ENCODE measurements around the gene XKRX. TPM values are rescaled to one million over a fixed set of nuclear protein-coding genes. Genes with fewer than 3 reads are reported as not detected.

The XKRX gene
- total RNA-seq, 1 donor from 2014 or later = 0.11 TPM

DNA sequence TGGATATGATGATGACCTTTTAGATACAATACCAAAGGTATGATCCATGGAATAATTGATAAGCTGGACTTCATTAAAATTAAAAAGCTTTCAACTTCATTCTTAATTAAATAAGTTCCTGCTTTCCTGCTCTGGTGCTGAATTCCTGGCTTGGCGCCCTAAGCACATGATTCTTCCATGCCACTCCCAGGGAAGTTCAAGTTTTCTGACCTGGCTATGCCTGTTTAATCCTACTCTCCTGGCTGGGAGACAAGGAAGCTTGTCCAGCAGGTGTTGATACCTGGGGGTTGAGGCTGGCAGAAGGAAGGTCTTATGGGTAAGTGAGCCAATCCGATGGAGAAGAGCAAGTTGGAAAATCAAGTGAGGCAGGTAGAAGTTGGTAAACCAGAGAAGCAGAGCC, 24.3 kb downstream of the XKRX start:
- intact Hi-C loops (cut with DNase I) = no loop called here
- DNase-seq (ENCODE audit: low spot score) = no peak

- intact Hi-C loops (cut with DNase I) = no loop called here
- no peak for DNase-seq (ENCODE audit: low spot score)
Observed at GRCh38 chrX:100895365-100896075, 33.2 kb downstream of the XKRX start.

GRCh38 chrX:100883654-100884053, 45.1 kb downstream of the XKRX start:
- no peak for DNase-seq (ENCODE audit: low spot score)
- intact Hi-C loops (cut with DNase I) = no loop called here

GRCh38 chrX:100880368-100880767, 48.3 kb downstream of the XKRX start:
- DNase-seq (ENCODE audit: low spot score) = no peak
- intact Hi-C loops (cut with DNase I) = no loop called here

DNA sequence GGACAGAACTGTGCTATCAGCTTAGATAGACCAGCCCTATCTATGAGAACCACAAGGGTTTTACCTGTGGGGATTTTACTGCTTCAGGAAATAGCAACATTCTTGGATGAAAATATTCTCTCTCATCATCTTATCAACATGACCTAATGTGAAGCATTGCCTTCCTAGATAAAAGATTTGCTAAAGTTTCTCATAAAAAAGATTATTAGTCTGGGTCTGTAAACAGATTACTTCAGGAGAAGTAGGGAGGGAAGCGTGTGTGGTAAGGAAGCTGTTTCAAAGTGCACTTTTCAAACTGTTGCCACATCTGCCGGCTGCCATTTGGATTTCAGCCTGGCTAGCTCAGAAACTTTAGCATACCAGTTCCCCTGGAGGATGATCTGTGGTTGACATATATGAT, 54.4 kb downstream of the XKRX start, which contains the start of gene NOX1:
Gene NOX1, minus strand, starts transcription at position 35 of the 400 bp plus-strand sequence. CDS start 220 bp downstream, outside the sequence.
- DNase-seq (ENCODE audit: low spot score) = no peak
- intact Hi-C loops (cut with DNase I) = no loop called here

DNA sequence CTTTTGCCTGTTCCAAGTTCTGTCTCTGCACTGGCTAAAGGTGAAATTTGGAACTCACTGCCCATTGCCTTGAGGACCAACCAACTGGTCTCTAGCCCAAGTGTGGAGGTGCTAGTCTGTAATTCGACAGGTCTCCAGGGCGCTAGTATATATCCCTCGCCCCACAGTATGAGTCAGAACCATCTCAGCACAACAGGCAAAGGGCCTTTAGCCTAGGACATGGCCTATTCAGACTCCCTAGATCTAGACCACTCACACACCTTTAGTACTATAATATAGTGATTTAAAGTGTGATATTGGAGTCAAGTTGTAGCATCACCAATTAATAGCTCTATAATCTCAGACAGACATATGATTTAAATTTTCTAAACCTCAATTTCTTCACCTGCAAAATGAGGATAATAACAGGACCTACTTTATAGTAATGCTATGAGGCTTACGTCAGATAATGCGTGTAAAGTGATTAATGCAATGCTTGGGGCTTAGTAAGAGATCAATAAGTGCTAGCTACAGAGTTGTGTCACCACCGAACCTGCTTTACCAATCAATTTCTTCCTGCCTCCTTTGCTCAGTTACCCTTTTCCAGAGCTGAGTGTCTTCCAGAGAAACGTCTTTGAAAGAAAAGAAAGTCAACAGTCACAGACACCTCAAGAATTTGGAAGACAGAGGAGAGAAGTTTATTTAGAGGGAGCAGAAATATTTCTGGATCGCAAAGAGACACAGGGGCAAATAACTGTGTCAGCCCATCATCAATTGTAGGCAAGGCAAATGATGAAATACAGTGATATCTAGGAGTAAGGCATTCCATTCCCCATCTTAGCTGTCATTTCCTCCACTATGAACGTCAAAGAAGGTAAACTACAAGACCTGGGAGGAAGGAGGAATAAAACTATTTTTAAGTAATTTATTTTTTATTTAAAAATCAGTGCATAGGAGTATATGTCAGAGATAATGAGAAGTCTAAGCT, 56.8 kb downstream of the XKRX start:
- no peak for DNase-seq (ENCODE audit: low spot score)
- intact Hi-C loops (cut with DNase I) = no loop called here

DNA sequence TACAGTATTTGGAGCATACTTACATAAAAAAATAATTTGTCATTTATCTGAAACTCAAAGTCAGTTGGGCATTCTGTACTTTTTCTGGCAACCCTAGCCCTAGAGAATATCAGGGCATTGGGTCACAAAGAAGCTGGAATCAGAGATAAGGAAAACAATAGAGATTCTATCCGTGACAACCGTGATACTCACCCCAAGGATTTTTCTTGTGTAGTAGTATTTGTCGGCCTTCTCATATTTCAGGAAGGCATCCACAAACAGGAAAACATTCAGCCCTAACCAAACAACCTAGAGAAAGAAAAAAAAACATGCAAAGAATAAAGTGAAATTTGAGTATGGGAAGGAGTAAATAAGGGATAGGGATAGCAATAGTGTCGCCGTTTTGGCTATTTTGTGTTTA, 58.2 kb downstream of the XKRX start:
- DNase-seq (ENCODE audit: low spot score) = no peak
- intact Hi-C loops (cut with DNase I) = no loop called here

DNA sequence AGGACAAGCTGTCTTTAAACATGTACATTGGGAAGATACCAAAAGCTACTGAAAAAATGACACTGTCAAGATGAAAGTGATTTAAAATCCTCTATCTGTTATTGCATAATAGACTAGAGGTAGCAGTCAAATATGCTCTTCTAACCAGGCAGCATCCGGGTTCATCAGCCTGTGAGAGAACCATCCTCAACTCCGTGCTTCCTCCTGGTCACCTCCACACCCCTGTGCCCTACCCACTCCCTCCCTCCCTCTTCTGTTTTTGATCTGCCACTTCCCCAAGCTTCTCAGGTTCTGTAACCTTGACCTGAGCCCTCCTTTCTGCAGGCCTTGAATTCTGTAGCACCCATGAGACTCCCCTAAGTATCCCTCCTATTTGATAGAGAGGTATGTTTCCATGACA, 60.4 kb downstream of the XKRX start:
- intact Hi-C loops (cut with DNase I) = no loop called here
- no peak for DNase-seq (ENCODE audit: low spot score)

DNA sequence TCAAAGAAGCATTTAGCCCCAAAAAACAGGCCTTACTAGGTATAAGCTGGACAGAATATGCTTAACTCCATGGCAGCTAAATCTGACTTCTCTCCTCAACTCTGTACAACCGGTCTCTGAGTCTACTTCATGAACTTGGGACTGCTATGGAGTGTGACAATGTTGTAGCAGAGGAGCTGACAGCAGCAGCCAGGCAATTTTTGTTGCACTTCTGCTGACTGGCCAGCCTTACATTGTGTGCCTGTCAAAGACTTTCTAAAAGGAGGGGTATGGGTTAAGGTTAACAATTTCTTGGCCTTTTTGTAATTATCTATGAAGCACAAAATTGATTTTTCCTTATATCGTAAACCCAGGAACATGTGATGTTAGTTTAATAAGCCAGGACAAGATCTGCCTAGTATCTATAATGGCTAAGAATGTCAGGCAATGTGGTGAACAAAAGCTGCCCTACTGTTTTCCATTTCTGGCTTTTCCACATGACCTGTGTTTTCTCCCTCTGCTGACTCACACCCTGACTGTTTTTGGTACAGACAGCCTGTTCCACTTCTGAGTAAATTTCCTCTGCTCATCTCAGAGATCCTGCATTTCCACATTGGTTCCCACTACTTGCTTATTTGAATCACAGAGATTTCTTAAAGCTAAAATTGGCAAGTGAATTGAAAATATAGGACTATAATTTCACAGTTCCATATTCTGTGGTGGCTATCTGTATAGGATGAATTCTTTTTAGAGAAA, 63.9 kb downstream of the XKRX start:
- no peak for DNase-seq (ENCODE audit: low spot score)
- intact Hi-C loops (cut with DNase I) = no loop called here

Other genes starting within 250 kb of the XKRX start
- gene SYTL4, start 196.8 kb downstream of the XKRX start, total RNA-seq = 3.5 TPM
- 7.8 TPM for gene CSTF2, start 108.5 kb downstream of the XKRX start, total RNA-seq
- not detected for gene NOX1, start 54.6 kb downstream of the XKRX start, total RNA-seq
- not detected for gene ARL13A, start 40.8 kb upstream of the XKRX start, total RNA-seq
- 14.1 TPM for gene TRMT2B, start 123.2 kb upstream of the XKRX start, total RNA-seq
- gene TMEM35A, start 150.0 kb upstream of the XKRX start, total RNA-seq = 0.11 TPM
- 0.46 TPM for gene CENPI, start 169.3 kb upstream of the XKRX start, total RNA-seq